SKM-1 (cell line): ENCODE data around the gene FRMD5.
"Not testable (repeated sequence)": the region's sequence is repeated elsewhere in the genome, so short reads cannot be mapped to it uniquely, and the experiment has no call there.

ENCODE experiments used
- DNase-seq: peaks from one replicate; lab custom pipeline; 2025; ENCODE audit not compliant: unreplicated experiment; lab: John Stamatoyannopoulos, UW

FRMD5 gene

GRCh38 chr15:44034933-44035624, 160.0 kb downstream of the FRMD5 start:
- DNase-seq = no peak

- no peak for DNase-seq
Measured at GRCh38 chr15:44034334-44034733, 160.7 kb downstream of the FRMD5 start.

- DNase-seq = no peak
Measured at GRCh38 chr15:44033894-44034293, 161.2 kb downstream of the FRMD5 start.

- DNase-seq = not testable (repeated sequence)
Measured at GRCh38 chr15:44032820-44033219, 162.3 kb downstream of the FRMD5 start.

GRCh38 chr15:44029940-44030568, 165.0 kb downstream of the FRMD5 start:
- DNase-seq = no peak

- DNase-seq = no peak
Measured at GRCh38 chr15:44029003-44029402, 166.1 kb downstream of the FRMD5 start.

GRCh38 chr15:44028349-44028748, 166.7 kb downstream of the FRMD5 start:
- DNase-seq = no peak

- no peak for DNase-seq
Measured at GRCh38 chr15:44024155-44024554, 170.9 kb downstream of the FRMD5 start.

- no peak for DNase-seq
Measured at GRCh38 chr15:44023176-44023575, 171.9 kb downstream of the FRMD5 start.

- no peak for DNase-seq
Measured at GRCh38 chr15:44018151-44018550, 176.9 kb downstream of the FRMD5 start.

- no peak for DNase-seq
Measured at GRCh38 chr15:44015545-44016305, 179.3 kb downstream of the FRMD5 start.

- DNase-seq = no peak
Measured at GRCh38 chr15:44011238-44011854, 183.7 kb downstream of the FRMD5 start.

- DNase-seq = no peak
Measured at GRCh38 chr15:44010089-44010488, 185.0 kb downstream of the FRMD5 start.

GRCh38 chr15:44009038-44009437, 186.0 kb downstream of the FRMD5 start:
- DNase-seq = no peak

- DNase-seq = not testable (repeated sequence)
Measured at GRCh38 chr15:44000248-44000647, 194.8 kb downstream of the FRMD5 start.

- DNase-seq = no peak
Measured at GRCh38 chr15:43998607-43999006, 196.5 kb downstream of the FRMD5 start.

GRCh38 chr15:43991206-43991605, 203.9 kb downstream of the FRMD5 start:
- no peak for DNase-seq

GRCh38 chr15:43989938-43990337, 205.1 kb downstream of the FRMD5 start:
- no peak for DNase-seq

GRCh38 chr15:43988900-43989299, 206.2 kb downstream of the FRMD5 start:
- no peak for DNase-seq

GRCh38 chr15:43987924-43988323, 207.1 kb downstream of the FRMD5 start:
- DNase-seq = no peak

GRCh38 chr15:43985976-43986680, 208.9 kb downstream of the FRMD5 start:
- no peak for DNase-seq
